ENCODE results near the gene PRRT1B.
"Not testable (repeated sequence)": the region's sequence is repeated elsewhere in the genome, so short reads cannot be mapped to it uniquely, and the experiment has no call there.

The PRRT1B gene

DNA sequence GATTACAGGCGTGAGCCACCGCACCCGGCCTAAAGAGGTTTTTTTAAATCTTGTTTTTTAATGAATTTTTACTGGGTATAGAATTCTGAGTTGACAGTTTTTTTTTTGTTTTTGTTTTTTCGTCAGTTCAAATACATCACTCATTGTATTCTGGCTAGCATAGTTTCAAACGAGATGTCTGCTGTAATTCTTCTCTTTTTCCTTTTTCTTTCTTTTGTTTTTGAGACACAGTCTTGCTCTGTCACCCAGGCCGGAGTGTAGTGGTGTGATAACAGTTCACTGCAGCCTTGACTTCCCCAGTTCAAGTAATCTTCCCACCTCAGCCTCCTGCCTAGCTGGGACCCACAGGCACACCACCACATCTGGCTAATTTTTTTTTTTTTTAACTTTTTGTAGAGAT is 2.2 kb upstream of the PRRT1B start:
- H3K4me1 ChIP-seq (ENCODE audit: insufficient read depth, low read length, severe bottlenecking), result no peaks in the 10 kb centered on the region
- no peak overlapping the region for H3K27ac ChIP-seq (ENCODE audit: low read depth, low read length, poor library complexity, severe bottlenecking)
- no peaks in the 10 kb centered on the region for H4K20me1 ChIP-seq (ENCODE audit: insufficient read depth, low read length)
- H3K4me2 ChIP-seq (ENCODE audit: low read length), result no peak overlapping the region
- H3K27me3 ChIP-seq (ENCODE audit: insufficient read depth, low read length), result no peaks in the 10 kb centered on the region
- no peak overlapping the region for H3K4me3 ChIP-seq (ENCODE audit: low read depth, low read length, poor library complexity, severe bottlenecking)
- H3K36me3 ChIP-seq (ENCODE audit: insufficient read depth, low read length), result no peaks in the 10 kb centered on the region
- no peaks in the 10 kb centered on the region for H3K9me2 ChIP-seq (ENCODE audit: low read depth, low read length)
- H2AFZ ChIP-seq (ENCODE audit: low read length), result no peak overlapping the region
- TF ChIP-seq, protein P1, sequence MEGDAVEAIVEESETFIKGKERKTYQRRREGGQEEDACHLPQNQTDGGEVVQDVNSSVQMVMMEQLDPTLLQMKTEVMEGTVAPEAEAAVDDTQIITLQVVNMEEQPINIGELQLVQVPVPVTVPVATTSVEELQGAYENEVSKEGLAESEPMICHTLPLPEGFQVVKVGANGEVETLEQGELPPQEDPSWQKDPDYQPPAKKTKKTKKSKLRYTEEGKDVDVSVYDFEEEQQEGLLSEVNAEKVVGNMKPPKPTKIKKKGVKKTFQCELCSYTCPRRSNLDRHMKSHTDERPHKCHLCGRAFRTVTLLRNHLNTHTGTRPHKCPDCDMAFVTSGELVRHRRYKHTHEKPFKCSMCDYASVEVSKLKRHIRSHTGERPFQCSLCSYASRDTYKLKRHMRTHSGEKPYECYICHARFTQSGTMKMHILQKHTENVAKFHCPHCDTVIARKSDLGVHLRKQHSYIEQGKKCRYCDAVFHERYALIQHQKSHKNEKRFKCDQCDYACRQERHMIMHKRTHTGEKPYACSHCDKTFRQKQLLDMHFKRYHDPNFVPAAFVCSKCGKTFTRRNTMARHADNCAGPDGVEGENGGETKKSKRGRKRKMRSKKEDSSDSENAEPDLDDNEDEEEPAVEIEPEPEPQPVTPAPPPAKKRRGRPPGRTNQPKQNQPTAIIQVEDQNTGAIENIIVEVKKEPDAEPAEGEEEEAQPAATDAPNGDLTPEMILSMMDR (IDR thresholded peaks at IDR 0.05; ENCODE audit: low read length), result no peak
- TF ChIP-seq EZH2 (IDR thresholded peaks at IDR 0.05; ENCODE audit: borderline replicate concordance, low read length), result no peak
- H3K79me2 ChIP-seq (ENCODE audit: insufficient read depth, low read length), result no peaks in the 10 kb centered on the region
- peaks cover 5% of the 10 kb centered on the region for H3K9me3 ChIP-seq (ENCODE audit: low read length)
- no peak overlapping the region for H3K9ac ChIP-seq (ENCODE audit: low read length)
- no peaks in the 10 kb centered on the region for H3F3A ChIP-seq (ENCODE audit: insufficient read depth, low read length)

- H3K4me2 ChIP-seq (ENCODE audit: low read length), result no peak overlapping the region
- H3K36me3 ChIP-seq (ENCODE audit: insufficient read depth, low read length), result no peaks in the 10 kb centered on the region
- no peak overlapping the region for H3K4me3 ChIP-seq (ENCODE audit: low read depth, low read length, poor library complexity, severe bottlenecking)
- TF ChIP-seq, protein P1 (IDR thresholded peaks at IDR 0.05; ENCODE audit: low read length), result no peak
- no peak for TF ChIP-seq EZH2 (IDR thresholded peaks at IDR 0.05; ENCODE audit: borderline replicate concordance, low read length)
- H3K9ac ChIP-seq (ENCODE audit: low read length), result no peak overlapping the region
- H3K27ac ChIP-seq (ENCODE audit: low read depth, low read length, poor library complexity, severe bottlenecking), result no peak overlapping the region
- H3F3A ChIP-seq (ENCODE audit: insufficient read depth, low read length), result no peaks in the 10 kb centered on the region
- no peaks in the 10 kb centered on the region for H3K79me2 ChIP-seq (ENCODE audit: insufficient read depth, low read length)
- no peaks in the 10 kb centered on the region for H3K4me1 ChIP-seq (ENCODE audit: insufficient read depth, low read length, severe bottlenecking)
- peaks cover 5% of the 10 kb centered on the region for H3K9me3 ChIP-seq (ENCODE audit: low read length)
- H3K9me2 ChIP-seq (ENCODE audit: low read depth, low read length), result no peaks in the 10 kb centered on the region
- H4K20me1 ChIP-seq (ENCODE audit: insufficient read depth, low read length), result no peaks in the 10 kb centered on the region
- H2AFZ ChIP-seq (ENCODE audit: low read length), result no peak overlapping the region
- no peaks in the 10 kb centered on the region for H3K27me3 ChIP-seq (ENCODE audit: insufficient read depth, low read length)
Measured at GRCh38 chr9:131545786-131546335, 538 bp downstream of the PRRT1B start.

- Histone ChIP-seq H3K27ac (ENCODE audit: low read depth, low read length, poor library complexity, severe bottlenecking) (no peak overlapping the region), H3K4me1 (ENCODE audit: insufficient read depth, low read length, severe bottlenecking) (no peaks in the 10 kb centered on the region), H4K20me1 (ENCODE audit: insufficient read depth, low read length) (no peaks in the 10 kb centered on the region), H3F3A (ENCODE audit: insufficient read depth, low read length) (no peaks in the 10 kb centered on the region), H3K79me2 (ENCODE audit: insufficient read depth, low read length) (no peaks in the 10 kb centered on the region), H3K9me3 (ENCODE audit: low read length) (peaks cover 5% of the 10 kb centered on the region), H3K36me3 (ENCODE audit: insufficient read depth, low read length) (no peaks in the 10 kb centered on the region), H3K9me2 (ENCODE audit: low read depth, low read length) (no peaks in the 10 kb centered on the region), H2AFZ (ENCODE audit: low read length) (no peak overlapping the region), H3K27me3 (ENCODE audit: insufficient read depth, low read length) (no peaks in the 10 kb centered on the region), H3K4me3 (ENCODE audit: low read depth, low read length, poor library complexity, severe bottlenecking) (no peak overlapping the region), H3K9ac (ENCODE audit: low read length) (no peak overlapping the region), H3K4me2 (ENCODE audit: low read length) (no peak overlapping the region)
- TF ChIP-seq, protein P1 (IDR thresholded peaks at IDR 0.05; ENCODE audit: low read length), result no peak
- TF ChIP-seq EZH2 (IDR thresholded peaks at IDR 0.05; ENCODE audit: borderline replicate concordance, low read length), result no peak
Measured at GRCh38 chr9:131546336-131547084, 1.2 kb downstream of the PRRT1B start.

GRCh38 chr9:131549186-131549585 is 3.9 kb downstream of the PRRT1B start:
- not testable (repeated sequence) for H3F3A ChIP-seq (ENCODE audit: insufficient read depth, low read length); H3K4me1 ChIP-seq (ENCODE audit: insufficient read depth, low read length, severe bottlenecking); H3K27ac ChIP-seq (ENCODE audit: low read depth, low read length, poor library complexity, severe bottlenecking); H3K79me2 ChIP-seq (ENCODE audit: insufficient read depth, low read length); H2AFZ ChIP-seq (ENCODE audit: low read length); H3K36me3 ChIP-seq (ENCODE audit: insufficient read depth, low read length); H3K27me3 ChIP-seq (ENCODE audit: insufficient read depth, low read length); H3K9ac ChIP-seq (ENCODE audit: low read length); H4K20me1 ChIP-seq (ENCODE audit: insufficient read depth, low read length); H3K9me3 ChIP-seq (ENCODE audit: low read length); H3K4me2 ChIP-seq (ENCODE audit: low read length); H3K9me2 ChIP-seq (ENCODE audit: low read depth, low read length); H3K4me3 ChIP-seq (ENCODE audit: low read depth, low read length, poor library complexity, severe bottlenecking)

DNA sequence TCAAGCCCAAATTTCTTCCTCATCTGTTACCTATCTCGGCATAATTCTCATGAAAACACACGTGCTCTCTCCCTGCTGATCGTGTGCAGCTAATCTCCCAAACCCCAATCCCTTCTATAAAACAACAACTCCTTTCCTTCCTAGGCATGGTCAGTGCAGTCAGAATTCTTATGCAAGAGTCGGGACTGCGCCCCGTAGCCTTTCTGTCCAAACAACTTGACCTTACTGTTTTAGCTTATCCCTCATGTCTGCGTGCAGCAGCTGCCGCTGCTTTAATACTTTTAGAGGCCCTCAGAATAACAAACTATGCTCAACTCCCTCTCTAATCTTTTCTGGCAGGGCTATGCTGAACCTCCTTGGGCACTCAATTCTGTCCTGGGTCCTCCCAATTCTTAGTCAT is 5.1 kb downstream of the PRRT1B start:
- not testable (repeated sequence) for H3K4me3 ChIP-seq (ENCODE audit: low read depth, low read length, poor library complexity, severe bottlenecking); H3K36me3 ChIP-seq (ENCODE audit: insufficient read depth, low read length); H2AFZ ChIP-seq (ENCODE audit: low read length); H4K20me1 ChIP-seq (ENCODE audit: insufficient read depth, low read length); H3K9me3 ChIP-seq (ENCODE audit: low read length); H3K27me3 ChIP-seq (ENCODE audit: insufficient read depth, low read length); H3K9me2 ChIP-seq (ENCODE audit: low read depth, low read length); H3K4me1 ChIP-seq (ENCODE audit: insufficient read depth, low read length, severe bottlenecking); H3K4me2 ChIP-seq (ENCODE audit: low read length); H3K79me2 ChIP-seq (ENCODE audit: insufficient read depth, low read length); H3F3A ChIP-seq (ENCODE audit: insufficient read depth, low read length); H3K9ac ChIP-seq (ENCODE audit: low read length); H3K27ac ChIP-seq (ENCODE audit: low read depth, low read length, poor library complexity, severe bottlenecking)

Data from OCI-LY1 (cell line).